MCF 10A (cell line): Measurements from ENCODE around the gene DCDC2B. TPM values are rescaled to one million over a fixed set of nuclear protein-coding genes. Genes with fewer than 3 reads are reported as not detected.

Experiments used
- BruUV-seq: library from RNA; stranded (reverse); fragments of 400-500 nt; replicated peaks from 2 replicates; lab custom pipeline; 2021; lab: Mats Ljungman, UMichigan
- CTCF ChIA-PET: fragments of 300-600 bp; sonication (Branson Sonifier 250); formaldehyde crosslinking; extraction: SDS; loops from one replicate; lab custom pipeline; 2021; ENCODE audit warnings: antibody characterized with exemption, inconsistent platforms; lab: Yijun Ruan, JAX
- POLR2A ChIA-PET: fragments of 300-600, 350-650 bp; sonication (Branson Sonifier 250); formaldehyde crosslinking; extraction: SDS; loops from one replicate; lab custom pipeline; 2020; ENCODE audit warnings: antibody characterized with exemption, inconsistent platforms; lab: Yijun Ruan, JAX
- DNase-seq: peaks from one replicate; pipeline ENCODE4 v3.0.0-alpha.2; 2018; ENCODE audit not compliant: unreplicated experiment
- H3K27ac Mint-ChIP-seq: one replicate; pipeline ENCODE4 v1.8.0; 2022; ENCODE audit warnings: mild to moderate bottlenecking, low read depth, mixed read lengths; ENCODE audit not compliant: unreplicated experiment
- H3K27me3 Mint-ChIP-seq: one replicate; pipeline ENCODE4 v1.8.0; 2022; ENCODE audit warnings: mixed read lengths; ENCODE audit not compliant: insufficient read depth, unreplicated experiment
- H3K36me3 Mint-ChIP-seq: one replicate; pipeline ENCODE4 v1.8.0; 2022; ENCODE audit warnings: mild to moderate bottlenecking, moderate library complexity, mixed read lengths; ENCODE audit not compliant: insufficient read depth, unreplicated experiment
- H3K4me1 Mint-ChIP-seq: one replicate; pipeline ENCODE4 v1.8.0; 2022; ENCODE audit warnings: mixed read lengths; ENCODE audit not compliant: insufficient read depth, unreplicated experiment
- H3K4me3 Mint-ChIP-seq: one replicate; pipeline ENCODE4 v1.8.0; 2022; ENCODE audit warnings: mild to moderate bottlenecking, moderate library complexity, mixed read lengths; ENCODE audit not compliant: unreplicated experiment
- H3K9me3 Mint-ChIP-seq: one replicate; pipeline ENCODE4 v1.8.0; 2022; ENCODE audit warnings: mixed read lengths; ENCODE audit not compliant: unreplicated experiment
- CTCF ChIP-seq: fragments of 200-600 bp; IDR thresholded peaks from one replicate; pipeline ENCODE4 v1.8.0; 2022; ENCODE audit warnings: antibody characterized with exemption, mild to moderate bottlenecking; ENCODE audit not compliant: unreplicated experiment
- intact Hi-C: fragments of 100-400 bp; cut with micrococcal nuclease; formaldehyde crosslinking; loops from 2 replicates; pipeline ENCODE4 v1.14.1; 2022
- total RNA-seq: library from RNA; stranded (reverse); gene quantifications from 2 replicates; pipeline ENCODE4 v1.2.3, GENCODE V29; 2022

The DCDC2B gene
- total RNA-seq, 1 experiment from 2014 or later, result not detected

- H3K9me3 Mint-ChIP-seq, result no peaks in the 10 kb centered on the region
- POLR2A ChIA-PET, result interaction anchor here (1.0 to 2.9 kb wide), 3 partner anchors 11 to 16 kb away, joined by 3 to 13 read pairs (median 3); partner anchors contain the start of gene TXLNA
- peaks cover 71% of the 10 kb centered on the region for H3K36me3 Mint-ChIP-seq
- no peak for TF ChIP-seq CTCF
- CTCF ChIA-PET, result no interaction called here
- H3K4me3 Mint-ChIP-seq, result no peak overlapping the region
- DNase-seq, result no peak
- H3K27ac Mint-ChIP-seq, result no peak overlapping the region
- intact Hi-C loops, result no loop called here
- peaks cover 6% of the 10 kb centered on the region for H3K4me1 Mint-ChIP-seq
- BruUV-seq, result no TSS peak
- H3K27me3 Mint-ChIP-seq, result no peaks in the 10 kb centered on the region
Measured at GRCh38 chr1:32195531-32195930, 13.4 kb upstream of the DCDC2B start.

- Mint-ChIP-seq H3K27me3 (no peaks in the 10 kb centered on the region), H3K4me3 (no peak overlapping the region), H3K27ac (peak overlapping the region; percentile 46), H3K9me3 (no peaks in the 10 kb centered on the region), H3K4me1 (peaks cover 6% of the 10 kb centered on the region), H3K36me3 (peaks cover 64% of the 10 kb centered on the region)
- intact Hi-C loops, result no loop called here
- DNase-seq, result no peak
- POLR2A ChIA-PET, result interaction anchor here (0.6 to 2.9 kb wide), 6 partner anchors 10 to 477 kb away, joined by 3 to 13 read pairs (median 6); partner anchors contain the start of genes IQCC, KPNA6 and TXLNA
- no peak for TF ChIP-seq CTCF
- CTCF ChIA-PET, result interaction anchor here (3.3 kb wide), 1 partner anchor 19 kb away, joined by 11 read pairs; no protein-coding TSS in a partner anchor
- TSS peak; percentile 20 for BruUV-seq
Measured at GRCh38 chr1:32195972-32196823, 12.7 kb upstream of the DCDC2B start.

GRCh38 chr1:32197074-32197473 is 11.8 kb upstream of the DCDC2B start:
- TF ChIP-seq CTCF, result no peak
- ChIA-PET CTCF (interaction anchor here (3.3 kb wide), 1 partner anchor 18 kb away, joined by 11 read pairs; no protein-coding TSS in a partner anchor), POLR2A (interaction anchor here (0.6 to 2.9 kb wide), 7 partner anchors 9 to 478 kb away, joined by 3 to 13 read pairs (median 5); partner anchors contain the start of genes IQCC, KPNA6 and TXLNA)
- intact Hi-C loops, result no loop called here
- peaks cover 55% of the 10 kb centered on the region for H3K36me3 Mint-ChIP-seq
- H3K4me3 Mint-ChIP-seq, result no peak overlapping the region
- H3K9me3 Mint-ChIP-seq, result no peaks in the 10 kb centered on the region
- DNase-seq, result no peak
- no peaks in the 10 kb centered on the region for H3K27me3 Mint-ChIP-seq
- BruUV-seq, result no TSS peak
- H3K4me1 Mint-ChIP-seq, result peaks cover 12% of the 10 kb centered on the region
- no peak overlapping the region for H3K27ac Mint-ChIP-seq

- H3K27me3 Mint-ChIP-seq, result no peaks in the 10 kb centered on the region
- intact Hi-C loops, result no loop called here
- peaks cover 48% of the 10 kb centered on the region for H3K36me3 Mint-ChIP-seq
- no peak for DNase-seq
- BruUV-seq, result no TSS peak
- peaks cover 12% of the 10 kb centered on the region for H3K4me1 Mint-ChIP-seq
- H3K27ac Mint-ChIP-seq, result no peak overlapping the region
- ChIA-PET POLR2A (interaction anchor here (0.6 to 2.9 kb wide), 6 partner anchors 8 to 368 kb away, joined by 3 to 13 read pairs (median 6); partner anchors contain the start of genes IQCC, KPNA6 and TXLNA), CTCF (interaction anchor here (0.6 to 3.3 kb wide), 3 partner anchors 8 to 56 kb away, joined by 3 to 11 read pairs (median 3); no protein-coding TSS in a partner anchor)
- TF ChIP-seq CTCF, result no peak
- no peaks in the 10 kb centered on the region for H3K9me3 Mint-ChIP-seq
- H3K4me3 Mint-ChIP-seq, result no peak overlapping the region
Measured at GRCh38 chr1:32197837-32198236, 11.1 kb upstream of the DCDC2B start.
